NCI-H526 treated with DMSO at 0.1 percent for 48 hours (cell line): Measurements from ENCODE around the gene CBFA2T3.

Source experiments
- DNase-seq: peaks from one replicate; lab custom pipeline; 2025; lab: John Stamatoyannopoulos, UW

The CBFA2T3 gene

DNA sequence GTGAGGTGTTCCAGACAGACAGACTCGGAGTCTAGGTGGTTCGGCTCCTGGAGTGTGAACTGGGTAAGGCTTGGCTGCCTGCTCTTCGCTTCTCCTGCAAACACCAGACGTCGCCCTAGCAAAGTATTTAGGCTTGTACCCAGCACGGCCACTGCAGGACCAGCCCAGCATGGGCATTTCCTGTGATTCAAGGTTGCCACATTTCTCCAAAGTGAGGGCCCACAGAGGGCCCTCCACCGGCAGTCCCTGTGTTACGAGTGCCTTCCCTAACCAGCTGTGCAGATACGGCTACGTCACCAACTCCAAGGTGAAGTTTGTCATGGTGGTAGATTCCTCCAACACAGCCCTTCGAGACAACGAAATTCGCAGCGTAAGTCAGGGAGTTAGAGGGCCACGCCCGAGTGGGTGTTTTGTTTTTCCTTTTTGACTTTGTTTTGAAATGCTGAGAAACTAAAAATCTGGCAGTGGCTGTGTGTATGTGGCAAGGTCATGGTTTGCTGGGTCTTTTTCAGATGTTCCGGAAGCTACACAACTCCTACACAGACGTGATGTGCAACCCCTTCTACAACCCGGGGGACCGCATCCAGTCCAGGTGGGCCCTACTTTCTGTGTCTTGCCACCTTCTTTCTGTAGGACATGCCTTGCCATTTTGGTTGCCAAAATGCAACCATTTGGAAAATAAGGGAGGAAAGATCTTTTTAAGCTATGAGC, 117.5 kb downstream of the CBFA2T3 start:
- DNase-seq: no peak

DNA sequence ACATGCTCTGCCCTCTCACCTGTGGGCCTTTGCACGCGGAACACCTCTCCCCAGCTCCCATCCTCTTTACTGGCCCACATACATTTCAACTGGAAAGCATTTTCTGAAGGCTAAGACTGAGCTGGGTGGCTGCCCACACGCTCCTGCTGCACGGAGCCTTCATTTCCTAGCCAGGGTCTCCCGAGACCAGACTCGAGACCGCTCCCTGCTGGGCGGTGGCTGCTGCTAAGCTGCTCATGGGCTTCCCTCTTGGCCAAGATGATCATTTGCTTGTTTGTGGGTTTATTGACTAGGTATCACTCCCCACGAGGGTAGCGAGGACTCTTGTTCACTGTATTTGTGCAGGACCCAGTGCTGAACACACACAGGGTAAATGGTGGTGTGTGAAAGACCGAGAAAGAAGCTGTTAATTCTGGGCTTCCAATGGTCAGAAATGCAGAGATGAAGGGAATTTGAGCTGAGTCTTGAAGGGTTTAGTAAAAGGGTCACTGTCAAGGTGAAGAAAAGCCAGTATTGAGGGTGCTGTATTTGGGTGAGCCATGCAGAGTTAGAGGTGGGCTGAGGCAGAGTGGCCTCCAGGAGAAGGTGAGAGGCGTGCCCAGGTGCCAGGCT, 119.2 kb downstream of the CBFA2T3 start:
- DNase-seq: peak; percentile 6

DNA sequence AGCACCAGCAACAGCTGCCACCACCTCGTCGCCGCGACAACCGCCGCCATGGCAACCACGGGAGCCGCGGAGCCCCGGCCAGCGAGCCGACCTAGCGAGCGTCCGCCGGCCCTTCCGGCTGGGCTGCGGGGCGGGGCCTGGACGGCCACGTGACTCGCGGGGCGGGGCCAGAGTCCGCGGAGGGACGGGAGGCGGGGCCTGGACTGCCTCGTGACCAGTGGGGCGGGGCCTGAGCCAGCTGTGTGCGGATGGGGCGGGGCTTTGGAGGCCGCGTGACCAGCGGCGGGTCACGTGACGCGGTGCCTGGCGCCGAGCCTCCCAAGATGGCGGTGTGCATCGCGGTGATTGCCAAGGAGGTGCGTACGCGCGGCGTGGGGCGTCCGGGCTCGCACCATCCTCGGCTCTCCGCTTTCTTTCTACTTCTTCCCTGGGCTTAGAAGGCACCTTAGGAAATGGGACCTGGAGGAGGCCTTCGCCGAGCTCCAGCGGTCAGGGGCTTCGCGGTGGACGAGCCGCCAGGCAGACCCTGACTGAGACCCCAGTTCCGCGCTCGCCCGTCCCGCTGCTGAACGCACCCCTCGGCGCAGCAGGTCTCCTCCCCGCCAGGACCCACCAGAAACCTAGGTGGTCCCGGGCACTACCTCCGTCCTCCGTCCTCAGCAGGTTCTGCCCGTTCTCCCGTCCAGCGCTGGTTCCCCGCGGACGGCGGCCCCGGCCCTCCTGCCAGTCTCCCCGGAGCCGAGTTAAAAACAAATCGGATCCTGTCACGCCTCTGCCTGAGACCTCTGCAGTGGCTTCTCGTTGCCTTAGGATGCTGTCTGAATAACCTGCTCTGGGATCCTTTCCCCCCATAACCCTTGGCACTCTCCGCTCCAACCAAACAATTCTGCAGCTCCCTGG, 119.9 kb downstream of the CBFA2T3 start, which contains the start of the genes GALNS and TRAPPC2L:
Gene GALNS, minus strand, starts transcription at position 120 of the 900 bp plus-strand sequence. Its CDS starts 70 bp downstream, at position 50.
Gene TRAPPC2L, plus strand, starts transcription at position 300 of the 900 bp plus-strand sequence. Its CDS starts 24 bp downstream, at position 324.
- DNase-seq: peak; percentile 77

DNA sequence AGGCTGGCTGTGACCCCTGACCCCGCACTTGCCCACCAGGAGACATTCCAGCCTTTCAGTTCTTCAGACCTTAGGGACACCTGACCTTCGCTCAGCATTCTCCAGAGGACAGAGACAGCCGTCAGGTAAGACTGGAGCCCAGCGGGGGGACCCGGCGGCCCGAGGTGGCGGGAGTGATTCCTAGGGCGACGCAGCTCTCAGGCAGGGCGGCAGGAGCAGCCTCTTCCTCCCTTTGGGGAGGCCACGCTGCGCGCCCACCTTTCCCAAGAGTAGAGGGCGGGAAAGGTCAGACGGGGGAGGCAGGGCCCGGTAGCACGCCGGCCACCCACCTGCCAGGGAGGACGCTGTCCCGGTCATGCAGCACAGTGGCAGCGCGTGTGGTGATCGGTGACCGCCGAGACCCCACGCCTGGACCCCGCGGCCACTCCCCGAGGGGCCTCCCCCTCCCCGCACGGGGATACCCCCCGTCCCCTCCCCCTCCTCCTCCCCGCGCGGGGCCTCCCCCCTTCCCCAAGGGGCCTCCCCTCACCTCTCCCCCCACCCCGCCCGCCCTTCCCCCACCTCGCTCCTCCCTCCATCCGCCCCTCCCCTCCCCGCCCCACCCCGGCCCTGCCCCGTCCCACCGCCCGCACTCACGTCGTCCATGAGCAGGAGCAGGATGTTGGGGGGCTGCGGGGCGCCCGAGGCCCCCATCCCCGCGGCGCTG, 120.7 kb downstream of the CBFA2T3 start:
- DNase-seq: no peak

DNA sequence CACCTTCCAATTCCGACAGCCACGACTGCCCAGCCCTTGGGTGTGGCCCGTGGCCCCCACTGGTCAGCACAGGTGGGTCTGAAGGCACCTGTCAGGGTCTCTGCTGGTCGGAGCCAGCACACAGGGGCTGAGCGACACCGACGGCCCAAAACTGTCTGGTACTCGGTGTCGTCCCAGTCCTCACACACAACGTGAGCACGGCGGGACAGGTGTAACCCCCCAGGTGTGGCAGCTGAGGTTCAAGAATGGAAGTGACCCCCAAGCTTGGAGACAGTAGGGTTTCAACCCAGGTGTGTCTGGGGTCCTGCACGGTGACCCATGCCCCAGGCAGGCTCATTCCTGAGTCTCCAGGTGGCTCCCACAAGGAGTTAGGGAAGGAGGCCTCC, 121.3 kb downstream of the CBFA2T3 start:
- DNase-seq: no peak

DNA sequence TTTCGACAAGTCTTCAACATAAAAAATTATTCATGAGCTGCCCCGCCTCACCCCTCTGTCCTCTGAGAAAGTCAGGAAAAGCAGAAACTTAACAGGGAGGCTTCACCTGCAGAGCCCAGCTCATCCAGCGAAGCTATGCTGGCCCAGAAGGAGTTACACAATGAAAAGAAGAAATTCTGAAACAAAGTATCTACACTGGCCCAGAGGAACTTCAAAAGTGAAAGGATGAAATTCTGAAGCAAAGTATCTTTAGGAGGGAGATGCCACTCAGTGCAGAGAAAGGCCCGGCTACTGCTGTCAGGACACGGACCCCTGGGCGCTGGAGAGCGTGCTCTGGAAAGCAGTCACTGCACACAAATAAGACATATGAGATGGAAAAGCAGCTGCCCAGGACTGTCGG, 121.8 kb downstream of the CBFA2T3 start:
- no peak for DNase-seq

DNA sequence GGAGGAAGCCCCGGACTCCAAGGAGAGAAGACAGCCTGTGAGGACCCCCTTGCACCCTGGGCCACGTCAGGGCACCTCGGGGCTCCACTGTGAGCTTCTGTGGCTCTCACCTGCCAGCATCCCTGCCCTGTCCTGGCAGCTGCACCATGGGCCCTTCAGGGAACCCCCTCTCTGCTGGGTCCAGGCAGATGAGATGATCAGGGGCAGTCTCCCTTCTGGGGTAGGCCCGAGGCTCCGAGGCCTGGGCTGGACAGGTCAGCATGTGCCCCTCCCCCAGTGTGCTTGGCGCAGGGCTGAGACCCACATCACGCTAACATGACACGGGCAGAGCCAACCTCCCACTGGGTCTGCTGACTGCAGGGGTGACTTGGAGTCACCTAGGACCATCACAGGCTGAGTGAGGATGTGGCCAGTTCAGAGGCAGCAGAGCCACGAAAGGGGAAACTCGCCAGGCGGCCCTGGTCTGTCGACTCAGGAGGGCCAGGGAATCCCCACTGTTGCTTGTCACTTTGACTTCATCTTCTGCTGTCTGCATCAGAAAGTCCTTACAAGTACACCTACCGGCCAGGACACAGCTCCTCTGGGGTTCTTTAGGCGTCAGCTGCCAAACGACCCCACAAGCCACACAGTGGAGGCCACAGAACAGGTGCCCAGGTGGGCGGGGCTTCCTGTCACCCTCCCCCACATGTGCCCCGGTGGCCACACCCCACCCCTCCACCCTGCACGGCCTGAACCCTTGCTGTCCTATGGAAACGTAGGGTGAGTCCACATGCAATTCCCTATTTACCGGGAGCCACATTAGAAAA, 122.5 kb downstream of the CBFA2T3 start:
- no peak for DNase-seq

DNA sequence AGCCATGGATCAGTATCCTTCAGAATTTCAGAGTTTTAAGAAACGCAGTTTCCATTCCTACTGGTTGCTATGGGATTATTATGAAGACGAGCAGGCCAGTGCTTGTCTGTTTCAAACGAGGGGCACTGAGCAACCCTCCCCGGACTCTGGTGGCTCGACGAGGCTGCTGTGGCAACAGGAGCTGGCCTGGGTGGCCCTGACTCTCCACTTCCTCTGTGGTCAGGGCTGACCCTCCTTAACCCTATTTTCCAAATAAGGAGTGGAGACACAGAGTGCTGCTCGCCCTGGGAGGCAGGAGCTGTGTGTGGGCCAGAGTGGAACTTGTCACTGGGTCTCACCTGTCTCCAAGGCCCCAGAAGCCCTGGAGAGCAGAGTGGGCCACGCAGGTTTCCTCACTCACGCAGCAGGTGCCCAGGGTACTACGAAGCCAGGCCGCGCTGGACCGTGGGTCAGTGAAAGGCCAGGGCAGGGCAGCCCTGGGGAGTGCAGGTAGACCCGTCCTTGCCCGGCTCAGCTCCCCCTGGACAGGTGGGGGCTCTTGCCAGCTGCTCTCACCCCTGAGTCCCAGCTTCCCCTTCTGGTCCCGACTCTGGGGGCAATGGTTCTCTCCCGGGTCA, 123.6 kb downstream of the CBFA2T3 start:
- no peak for DNase-seq

DNA sequence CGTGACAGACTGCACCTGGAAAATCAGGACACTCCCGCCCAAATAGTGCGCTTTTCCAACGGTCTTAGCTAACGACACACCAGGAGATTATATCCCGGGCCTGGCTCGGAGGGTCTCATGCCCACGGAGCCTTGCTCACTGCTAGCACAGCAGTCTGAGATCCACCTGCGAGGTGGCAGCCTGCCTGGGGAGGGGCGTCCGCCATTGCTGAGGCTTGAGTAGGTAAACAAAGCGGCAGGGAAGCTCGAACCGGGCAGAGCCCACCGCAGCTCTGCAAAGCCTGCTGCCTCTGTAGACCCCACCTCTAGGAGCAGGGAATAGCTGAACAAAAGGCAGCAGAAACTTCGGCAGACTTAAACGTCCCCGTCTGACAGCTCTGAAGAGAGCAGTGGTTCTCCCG, 125.4 kb downstream of the CBFA2T3 start:
- no peak for DNase-seq

DNA sequence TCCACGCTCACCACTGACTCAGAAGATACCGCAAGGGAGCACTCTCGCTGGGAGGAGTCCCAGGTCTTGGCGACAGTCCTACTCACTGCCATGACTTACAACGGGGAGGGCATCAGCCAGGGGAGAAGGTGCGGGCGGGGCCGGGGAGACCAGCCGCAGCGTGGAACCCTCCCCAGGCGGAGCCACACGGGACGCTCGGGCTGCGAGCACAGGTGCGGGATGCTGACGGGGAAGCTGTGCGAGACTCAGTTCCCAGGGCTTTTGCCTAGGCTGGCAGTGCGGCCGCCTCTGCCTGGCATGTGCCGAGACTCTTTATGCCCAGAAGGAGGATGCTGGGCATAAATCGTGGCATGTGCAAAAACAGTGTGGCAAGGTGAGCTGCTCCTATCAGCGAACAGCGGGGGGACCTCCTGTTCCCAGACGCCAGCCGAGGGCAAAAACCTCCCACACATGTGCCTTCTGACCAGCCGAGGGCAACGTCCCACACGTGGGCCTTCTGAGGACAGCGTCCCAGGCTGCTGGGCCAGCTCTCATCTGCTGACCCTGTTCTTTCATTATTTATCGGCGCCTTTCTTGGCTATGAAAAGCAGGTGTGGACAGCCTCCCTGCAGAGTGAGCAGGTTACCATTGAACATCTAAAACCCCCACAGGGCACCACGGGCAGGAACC, 126.3 kb downstream of the CBFA2T3 start:
- no peak for DNase-seq

DNA sequence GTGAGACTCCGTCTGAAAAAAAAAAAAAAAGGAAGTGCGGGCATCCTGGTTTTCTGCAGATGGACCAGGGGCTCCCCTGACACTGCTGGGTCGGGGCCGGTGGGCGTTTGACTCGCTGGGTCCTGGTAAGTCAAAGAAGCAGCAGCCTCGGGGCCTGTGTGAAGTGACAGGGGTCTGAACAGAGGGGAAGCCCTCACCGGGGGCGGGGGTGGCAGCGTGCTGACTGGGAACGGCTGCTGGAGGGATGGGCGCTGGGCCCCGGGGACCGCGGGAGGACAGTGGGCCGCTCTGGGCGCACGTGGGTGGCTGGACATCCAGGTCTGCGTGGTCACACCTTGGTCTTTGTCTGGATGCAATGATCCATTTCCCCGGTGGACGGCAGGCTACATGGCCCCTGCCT, 128.4 kb downstream of the CBFA2T3 start:
- DNase-seq: no peak

DNA sequence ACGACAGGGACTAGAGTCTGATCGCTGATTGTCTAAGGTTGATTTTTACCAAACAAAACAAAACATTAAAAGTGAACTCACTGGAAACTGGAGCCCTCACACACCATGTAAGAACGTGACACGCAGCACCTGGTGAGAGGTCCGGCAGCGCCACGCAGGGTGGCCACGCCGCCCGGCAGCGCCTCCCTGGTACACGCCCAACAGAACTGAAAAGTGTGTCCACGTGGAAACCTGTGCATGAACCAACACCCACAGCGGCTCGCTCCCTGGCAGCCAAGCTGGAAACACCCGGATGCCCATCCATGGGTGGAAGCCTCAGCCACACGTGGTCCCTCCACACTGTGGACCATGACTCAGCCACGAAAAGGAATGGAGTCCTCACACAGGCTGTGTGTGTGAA, 129.4 kb downstream of the CBFA2T3 start:
- no peak for DNase-seq

DNA sequence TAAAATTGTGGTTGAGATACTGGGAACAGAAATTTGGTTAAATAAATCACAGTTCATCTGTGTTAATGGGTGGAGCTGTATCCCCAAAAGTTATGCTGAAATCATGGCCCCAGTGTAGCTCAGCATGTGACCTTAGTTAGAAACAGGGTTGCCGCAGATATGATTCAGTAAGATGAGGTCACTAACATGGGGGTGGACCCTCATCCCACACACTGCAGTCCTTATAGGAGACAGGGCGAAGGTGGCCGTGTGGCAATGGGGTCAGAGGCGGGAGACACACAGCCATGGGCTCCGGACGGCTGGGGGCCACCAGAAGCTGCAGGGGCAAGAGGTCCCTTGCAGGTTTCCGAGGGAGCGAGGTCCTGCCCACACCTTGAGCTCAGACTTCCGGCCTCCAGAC, 130.9 kb downstream of the CBFA2T3 start:
- DNase-seq: no peak

DNA sequence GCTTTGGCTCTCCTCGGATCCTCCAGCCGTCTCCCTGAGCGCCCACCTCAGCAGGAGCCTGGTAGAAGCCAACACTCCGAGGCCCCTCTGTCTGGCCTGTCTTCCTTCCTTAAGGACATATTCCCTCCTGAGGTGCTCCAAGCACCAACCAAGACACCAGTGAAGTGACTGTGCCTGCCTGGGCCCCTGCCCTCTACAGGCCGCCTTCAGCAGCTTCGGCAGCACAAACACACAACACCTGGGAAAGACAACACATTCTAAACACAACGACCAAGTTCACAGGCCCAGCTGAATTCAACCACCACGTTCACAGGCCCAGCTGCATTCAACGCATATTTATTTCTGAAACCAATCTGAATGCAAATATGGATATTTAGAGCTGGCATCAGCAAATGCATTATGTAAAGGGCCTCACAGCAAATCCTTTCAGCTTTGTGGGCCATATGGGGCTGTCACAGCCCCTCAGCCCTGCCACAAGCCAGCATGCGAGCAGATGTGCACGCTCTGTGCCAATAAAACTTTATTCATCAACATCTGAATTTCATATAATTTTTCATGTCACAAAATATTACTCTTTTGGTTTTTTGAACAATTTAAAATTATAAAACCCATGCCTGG, 132.5 kb downstream of the CBFA2T3 start:
- DNase-seq: no peak

DNA sequence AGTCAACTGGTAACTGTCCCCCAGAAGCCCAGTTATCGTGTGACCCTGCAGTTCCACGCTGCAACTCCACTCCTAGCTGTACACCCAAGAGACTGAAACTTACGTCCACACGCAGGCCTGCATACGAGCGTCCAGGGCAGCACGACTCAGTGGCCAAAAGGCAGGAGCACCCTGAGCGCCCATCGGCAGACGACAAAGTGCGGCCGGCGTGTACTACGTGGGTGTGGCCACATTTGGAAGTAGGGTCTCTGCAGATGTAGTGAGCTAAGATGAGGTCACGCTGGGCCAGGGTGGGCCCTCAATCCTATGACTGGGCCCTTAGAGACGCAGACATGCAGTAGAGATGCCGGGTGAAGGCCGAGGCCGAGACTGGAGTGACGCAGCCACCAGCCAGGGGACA, 133.8 kb downstream of the CBFA2T3 start:
- no peak for DNase-seq

DNA sequence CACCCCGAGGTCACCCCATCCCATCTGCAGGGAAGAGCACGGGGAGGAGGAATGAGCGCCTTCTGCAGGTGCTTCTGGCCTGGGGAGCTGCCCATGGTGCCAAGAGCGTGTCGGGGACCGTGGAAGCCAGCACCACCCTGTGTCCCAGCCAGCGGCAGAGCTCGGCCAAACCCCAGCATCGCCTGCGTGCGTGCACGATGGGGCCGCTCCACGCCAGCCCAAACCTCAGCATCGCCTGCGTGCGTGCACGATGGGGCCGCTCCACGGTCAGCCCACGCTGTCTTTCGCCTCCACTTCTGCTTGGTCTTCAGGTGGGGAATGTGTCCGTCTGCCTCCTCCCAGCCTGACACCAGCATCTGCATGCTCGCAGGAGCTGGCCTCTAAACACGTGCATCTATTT, 134.2 kb downstream of the CBFA2T3 start:
- DNase-seq: no peak

DNA sequence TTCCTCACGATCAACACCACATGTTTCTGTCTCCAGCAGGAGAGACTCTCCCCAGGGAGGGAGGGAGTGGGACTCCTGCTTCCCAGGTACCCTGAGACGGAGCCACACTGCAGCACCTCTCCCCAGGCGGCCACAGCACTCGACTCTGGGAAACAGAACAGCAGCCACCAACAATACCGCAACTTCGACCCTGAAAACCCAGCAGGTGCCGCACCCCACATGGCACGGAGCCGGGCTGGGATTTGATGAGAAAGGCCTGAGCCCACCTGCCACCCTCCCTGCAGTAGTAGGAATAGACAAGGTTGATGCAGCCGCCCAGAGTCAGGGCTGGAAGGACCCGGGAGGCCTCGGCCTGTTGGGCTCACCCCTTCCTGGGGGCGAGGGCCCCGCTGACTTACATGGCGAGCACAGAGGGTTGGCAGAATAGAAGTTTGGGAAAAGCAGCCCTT, 134.7 kb downstream of the CBFA2T3 start:
- no peak for DNase-seq

DNA sequence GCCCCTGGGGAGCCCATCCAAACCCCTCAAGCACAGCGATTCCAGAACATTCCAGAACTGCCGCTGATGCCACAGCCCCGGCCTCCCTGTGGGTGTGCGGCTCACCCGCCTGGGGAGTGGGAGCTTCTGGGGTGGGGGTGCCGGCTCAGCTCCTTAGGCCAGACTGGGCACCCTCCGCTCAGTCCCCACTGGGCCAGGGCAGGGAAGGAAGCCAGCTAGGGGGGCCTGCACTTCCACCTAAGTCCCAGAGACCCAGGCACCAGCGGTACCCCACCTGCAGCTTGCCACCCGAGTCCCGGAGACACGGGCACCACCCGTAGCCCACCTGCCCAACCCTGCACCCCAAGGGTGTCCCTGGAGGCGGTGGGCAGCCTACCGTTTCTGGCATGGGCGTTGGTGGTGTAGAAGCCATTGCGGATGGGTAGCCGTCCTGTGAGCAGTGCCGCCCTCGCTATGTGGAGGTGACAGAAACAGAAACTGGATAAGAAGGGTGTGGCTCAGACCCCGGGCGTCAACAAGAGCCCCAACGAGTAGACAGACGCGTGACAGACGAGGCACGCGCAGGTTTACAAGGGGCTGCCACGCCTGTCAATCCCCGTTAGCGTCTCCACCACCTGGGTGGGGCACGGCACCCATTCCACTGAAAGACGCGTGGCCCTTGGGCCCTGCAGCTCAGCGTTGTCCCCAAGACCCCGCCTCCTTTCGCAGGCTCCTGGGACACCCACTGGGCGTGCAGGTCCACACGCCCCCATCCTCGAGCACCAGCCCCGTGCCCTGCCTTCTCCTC, 135.3 kb downstream of the CBFA2T3 start:
- no peak for DNase-seq
